ENCODE results near the gene KRT32.

KRT32 gene

DNA sequence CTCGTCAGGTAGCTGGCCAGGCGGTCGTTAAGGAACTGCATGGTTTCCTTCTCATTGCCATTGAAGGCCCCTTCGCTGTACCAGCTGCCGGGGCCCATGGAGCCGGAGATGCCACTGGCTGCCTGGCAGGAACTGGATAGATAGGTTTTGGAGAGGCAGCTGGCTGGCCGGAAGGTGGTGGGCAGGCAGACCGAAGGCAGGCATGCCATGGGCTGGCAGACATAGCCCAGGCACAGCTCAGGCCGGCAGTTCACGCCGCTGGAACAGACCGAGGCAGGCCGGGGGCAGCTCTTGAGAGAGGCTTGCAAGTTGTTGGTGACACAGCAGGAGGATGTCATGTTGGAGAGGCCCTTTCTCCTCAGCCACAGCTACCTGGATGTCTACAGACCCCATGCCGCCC is at the start of gene KRT32:
Gene KRT32 (minus strand): TSS at position 399 of the 400 bp plus-strand sequence. CDS start 61 bp downstream, at position 338.
- no peak for DNase-seq

DNA sequence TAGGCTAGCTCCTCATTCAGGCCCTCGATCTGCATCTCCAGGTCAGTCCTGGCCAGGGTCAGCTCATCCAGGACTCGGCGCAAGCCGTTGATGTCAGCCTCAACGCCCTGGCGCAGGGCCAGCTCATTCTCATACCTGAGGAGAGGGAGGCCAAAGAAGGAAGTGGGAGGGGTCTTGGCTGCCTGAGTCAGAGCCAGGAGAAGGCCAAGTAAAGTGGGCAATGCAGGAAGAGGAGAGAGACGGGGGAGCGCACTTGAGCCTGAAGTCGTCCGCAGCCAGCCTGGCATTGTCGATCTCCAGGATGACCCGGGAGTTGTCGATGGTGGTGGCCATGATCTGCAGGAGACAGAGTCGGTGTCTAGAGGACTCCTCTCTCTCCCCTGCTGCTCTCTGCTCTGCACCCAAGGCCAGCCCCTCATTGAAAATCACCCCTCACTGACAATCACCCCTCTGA is 49.7 kb upstream of the KRT32 start:
- no peak for DNase-seq

DNA sequence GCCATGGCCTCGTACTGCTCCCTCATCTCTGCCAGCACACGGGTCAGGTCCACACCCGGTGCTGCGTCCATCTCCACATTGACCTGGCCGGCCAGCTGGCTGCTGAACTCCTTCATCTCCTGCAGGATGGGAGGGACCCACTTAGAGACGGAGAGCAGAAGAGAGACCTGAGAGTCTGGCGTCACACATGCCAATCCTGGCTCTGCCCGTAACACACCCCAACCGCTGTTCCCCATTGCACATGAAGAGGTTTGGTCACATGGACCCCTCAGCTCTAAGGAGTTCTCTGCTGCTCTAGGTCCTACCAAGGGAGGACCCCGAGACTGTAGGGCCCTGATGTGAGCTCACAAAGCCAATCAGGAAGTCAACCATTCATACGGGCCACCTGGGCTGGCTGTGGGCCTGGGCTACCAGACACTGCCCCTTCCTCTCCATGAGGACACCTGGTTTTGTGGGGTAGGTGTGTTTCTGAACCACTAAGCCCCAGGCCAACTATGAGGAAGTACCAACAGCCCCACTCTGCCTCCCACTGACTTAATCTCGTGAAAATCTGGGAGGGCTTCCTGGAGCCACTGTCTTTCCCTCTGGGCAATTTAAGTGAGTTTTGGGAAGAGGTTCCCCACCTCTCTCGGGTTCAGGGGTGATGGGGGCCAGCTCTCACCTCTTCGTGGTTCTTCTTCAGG is 49.1 kb upstream of the KRT32 start:
- no peak for DNase-seq

DNA sequence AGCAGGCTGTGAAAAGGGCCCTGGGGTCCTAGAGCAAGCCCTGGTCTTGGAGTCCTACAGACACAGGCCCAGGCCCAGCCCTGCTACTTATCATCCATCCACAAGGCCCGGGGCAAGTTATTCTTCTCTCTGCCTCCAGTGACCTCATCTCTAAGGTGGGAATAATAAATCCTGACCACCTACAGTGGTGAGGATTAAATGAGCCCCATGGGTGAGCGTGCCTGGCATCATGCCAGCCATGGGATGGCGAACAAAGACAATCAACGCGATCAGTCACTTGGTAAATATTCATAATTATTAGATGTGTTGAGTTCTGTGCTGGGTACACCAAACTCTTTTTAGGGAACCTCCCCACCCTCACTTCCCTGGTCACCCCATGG is 46.0 kb upstream of the KRT32 start:
- no peak for DNase-seq

DNA sequence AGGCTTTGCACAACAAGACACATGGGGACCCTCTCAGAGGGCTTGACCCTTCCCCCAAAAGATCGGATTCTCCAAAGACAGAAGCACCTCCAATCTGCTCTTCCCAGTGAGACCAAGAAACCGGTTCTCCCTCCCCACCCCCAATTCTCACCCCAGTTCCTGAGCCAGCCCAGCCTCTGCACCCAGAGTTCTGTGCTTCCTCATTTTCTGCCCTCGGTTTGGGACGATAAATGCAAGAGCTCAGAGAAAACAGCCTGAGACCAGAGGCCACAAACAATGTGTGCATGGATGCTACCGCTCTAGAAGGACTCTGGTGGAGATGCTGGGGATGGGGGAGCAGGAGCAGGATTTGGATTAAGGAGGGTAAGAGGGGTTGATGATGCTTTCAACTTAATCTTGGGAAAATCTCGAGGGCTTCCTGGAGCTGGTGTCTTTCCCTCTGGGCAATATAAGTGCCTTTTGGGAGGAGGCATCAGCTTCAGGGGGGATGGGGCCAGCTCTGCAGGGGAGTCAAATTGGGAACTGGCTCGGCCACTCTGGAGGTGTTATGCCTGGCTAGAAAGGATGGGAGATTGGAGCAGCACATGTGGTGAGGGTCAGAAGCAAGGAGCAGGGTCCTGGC is 45.5 kb upstream of the KRT32 start:
- no peak for DNase-seq

DNA sequence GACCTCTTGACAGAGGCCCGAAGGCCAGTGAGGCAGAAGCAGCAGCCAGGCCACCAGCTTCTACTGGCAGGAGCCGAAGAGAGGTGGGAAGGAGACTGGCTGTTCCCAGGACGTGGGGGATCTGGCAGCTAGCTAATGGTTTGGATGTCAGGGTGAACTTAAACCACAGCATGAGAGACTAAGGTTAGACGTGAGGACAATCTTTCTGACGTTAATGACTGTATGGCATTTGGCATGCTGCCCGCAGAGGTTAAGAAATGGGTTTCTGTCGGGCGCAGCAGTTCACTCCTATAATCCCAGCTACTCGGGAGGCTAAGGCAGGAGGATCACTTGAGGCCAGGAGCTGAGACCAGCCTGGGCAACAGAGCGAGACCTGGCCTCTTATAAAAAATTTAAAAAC is 44.5 kb upstream of the KRT32 start:
- no peak for DNase-seq

DNA sequence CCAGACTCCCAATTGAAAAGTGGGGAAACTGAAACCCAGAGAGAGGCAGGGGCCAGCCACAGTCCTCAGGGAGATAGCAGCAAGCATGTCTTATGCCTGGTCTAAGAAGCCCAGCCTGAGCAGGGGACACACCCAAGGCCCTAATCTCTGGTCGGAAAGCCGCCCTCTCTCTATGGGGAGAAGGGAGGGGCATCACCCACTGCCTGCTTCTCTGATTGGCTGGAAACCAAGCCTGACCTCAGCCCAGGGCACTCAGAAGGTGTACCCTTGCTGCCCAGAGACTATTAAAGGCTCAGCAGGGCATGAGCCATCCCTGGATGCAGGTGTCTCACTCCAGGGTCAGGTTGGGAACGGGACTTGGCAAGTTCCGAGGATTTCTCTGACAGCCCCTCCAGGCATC is 43.9 kb upstream of the KRT32 start:
- no peak for DNase-seq

DNA sequence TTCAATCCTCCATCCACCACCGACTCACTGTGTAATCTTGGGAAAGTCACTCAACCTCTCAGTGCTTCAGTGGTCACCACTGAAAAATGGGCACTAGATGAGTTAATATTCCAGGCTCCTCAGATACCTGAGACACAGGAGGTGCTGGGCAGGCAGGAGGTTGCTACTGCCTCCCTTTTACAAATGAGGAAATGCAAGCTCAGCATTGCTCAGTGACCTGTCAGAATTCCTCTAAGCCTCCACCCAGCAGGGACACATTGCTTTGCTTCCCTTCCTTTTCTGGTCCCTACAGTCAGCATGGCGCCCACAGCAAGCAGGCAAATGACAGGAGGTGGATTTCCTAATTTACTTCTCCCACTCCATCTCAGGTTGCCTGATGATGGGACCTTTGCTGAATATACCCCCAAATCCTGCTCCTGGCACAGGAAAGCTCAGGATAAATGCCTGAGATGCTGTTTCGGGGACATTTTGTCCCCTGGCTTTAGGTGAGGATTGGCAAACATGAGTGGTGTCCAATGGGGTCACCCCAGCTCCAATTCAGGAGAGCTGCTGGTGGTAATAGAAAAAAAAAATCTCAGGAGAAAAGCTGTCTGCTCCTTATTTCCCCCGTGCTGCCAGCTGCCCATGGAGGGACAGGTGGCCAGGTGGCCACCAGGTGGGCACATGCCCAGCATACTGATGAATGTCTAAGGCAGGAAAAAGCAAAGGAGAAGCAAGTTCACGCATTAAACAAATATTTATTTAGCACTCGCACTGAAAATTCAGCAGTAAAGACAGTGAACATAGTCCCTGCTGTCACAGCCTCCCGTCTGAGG is 43.3 kb upstream of the KRT32 start:
- no peak for DNase-seq

DNA sequence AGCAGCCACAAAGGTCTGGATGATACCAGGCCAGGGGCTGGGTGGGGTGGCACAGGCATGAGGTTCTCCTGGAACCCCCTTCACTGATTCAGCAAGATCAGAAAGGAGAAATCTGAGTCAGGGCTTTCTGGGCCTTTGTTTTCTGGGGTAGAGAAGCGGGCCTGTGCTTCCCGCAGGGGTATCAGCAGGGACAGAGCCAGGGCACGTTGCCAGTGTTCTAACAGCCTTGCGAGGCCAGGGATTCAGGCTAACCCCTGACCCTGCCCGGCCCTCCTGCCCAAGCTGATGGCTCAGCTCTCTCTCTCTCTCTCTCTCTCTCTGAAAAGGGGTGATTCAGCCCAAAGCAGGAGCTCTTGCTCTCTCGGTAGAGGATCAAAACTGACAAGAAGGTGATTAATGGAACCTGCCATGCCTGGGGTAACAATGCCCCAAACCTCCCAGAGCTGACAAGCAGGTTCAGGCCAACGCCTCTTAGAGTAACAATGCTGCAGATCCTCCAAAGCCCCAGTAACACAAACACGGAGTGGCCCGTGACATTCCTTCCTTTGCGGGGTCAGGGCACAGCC is 40.2 kb upstream of the KRT32 start:
- DNase-seq, result no peak

DNA sequence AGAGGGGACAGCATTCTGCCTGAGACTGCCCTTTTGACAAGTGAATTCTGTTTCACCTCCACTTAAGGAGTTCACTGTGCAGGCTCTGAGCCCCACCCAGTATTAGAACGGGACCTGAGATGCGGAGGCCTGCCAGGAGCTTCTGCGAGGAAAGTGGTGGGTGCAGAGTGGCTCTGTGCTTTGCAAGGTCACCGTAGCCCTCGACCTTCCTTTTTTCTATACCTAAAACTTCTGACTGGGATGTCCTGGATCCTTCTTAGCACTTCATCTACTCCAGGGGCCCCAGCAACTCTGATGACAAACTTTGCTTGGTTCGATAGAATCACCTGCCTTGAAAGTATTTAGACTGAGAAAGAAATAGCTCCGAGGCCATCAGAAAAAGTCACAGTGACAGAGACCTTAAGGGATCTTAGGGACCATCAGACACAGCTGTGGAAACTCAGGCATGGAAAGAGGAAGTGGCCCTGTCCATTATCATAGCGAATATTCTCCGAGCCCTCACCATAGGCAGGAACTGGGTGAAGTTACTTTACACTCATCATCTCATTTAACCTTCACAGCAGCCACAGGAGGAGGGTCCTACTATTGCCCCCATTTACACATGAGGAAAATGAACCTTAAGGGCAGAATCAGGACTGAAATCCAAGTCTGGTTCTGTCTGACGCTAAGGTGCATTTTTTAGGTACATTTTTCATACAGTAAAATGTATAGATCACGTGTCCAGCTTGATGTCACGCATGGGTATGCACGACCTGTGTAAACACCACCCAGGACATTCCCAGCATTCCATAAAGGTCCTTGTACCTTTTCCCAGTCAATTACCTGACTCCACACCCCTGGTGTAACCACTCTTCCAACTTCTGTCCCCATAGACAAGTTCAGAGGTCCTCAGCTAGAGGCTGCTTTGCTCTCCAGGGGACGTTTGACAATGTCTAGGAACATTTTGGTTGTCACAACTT is 38.9 kb upstream of the KRT32 start:
- DNase-seq, result no peak

DNA sequence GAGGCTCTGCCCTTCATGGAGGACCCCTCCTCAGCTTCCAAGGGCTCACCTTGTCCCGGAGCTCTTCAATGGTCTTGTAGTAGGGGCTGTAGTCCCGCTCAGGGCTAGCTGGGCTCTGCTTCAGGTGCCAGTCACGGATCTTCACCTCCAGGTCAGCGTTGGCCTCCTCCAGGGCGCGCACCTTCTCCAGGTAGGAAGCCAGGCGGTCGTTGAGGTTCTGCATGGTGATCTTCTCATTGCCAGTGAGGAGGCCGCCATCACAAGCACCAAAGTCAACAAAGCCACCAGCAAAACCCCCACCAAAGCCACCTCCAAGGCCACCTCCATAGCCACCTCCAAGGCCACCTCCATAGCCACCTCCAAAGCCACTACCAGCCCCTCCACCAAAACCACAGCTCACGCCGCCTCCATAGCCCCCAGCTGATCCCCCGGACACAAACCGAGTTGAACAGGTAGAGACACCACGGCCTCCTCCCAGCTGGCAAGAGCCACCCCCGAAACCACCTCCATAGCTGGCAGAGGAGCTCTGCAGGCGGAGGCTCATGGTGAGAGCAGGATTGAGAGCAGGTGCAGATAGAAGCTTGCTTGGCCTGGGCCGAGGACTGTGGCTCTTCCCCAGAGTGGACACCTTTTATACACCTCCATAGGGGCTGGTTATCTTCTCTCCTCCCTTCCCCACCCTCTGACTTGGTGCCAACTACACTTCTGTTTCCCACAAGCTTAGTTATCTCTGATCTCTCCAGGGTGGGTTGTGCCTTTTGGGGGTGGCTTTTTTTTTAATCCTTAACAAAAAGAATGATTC is 38.0 kb upstream of the KRT32 start, which contains the start of gene KRT13:
Gene KRT13 (minus strand): TSS at position 606 of the 802 bp plus-strand sequence. CDS start 62 bp downstream, at position 544.
- DNase-seq, result no peak

DNA sequence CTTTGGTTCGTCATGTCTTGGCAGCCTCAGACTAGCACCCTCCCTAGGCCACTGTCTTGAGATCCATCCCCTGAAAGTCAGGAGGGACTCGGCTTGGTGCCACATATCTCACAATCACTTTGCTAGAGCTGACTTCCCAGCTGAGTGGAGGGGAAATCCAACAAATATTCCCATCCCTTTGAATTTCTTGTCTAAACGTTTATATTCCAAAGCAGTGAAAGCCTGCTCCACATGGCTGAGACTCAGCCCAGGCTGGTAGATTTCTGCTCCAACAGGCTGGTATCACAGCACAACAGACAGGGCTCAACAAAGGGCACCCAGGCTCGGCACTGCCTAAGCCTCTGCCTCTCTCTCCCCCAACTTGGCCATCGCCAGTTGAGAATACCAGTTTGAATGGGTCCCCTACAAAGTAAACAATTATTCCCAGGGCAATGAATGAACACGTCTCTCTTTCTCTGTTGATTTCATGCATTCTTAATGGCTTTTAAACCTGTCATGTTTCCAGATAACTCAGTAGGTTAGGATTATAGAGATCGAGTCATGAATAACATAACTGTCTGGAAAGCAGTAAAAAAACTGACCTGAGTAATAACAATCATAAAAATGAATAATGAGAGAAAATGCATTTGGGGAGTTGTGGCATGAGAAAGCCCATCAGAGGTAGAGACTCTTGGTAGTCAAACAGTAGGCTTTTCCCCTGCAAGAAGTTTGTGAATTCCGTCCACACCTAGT is 37.2 kb upstream of the KRT32 start:
- no peak for DNase-seq

DNA sequence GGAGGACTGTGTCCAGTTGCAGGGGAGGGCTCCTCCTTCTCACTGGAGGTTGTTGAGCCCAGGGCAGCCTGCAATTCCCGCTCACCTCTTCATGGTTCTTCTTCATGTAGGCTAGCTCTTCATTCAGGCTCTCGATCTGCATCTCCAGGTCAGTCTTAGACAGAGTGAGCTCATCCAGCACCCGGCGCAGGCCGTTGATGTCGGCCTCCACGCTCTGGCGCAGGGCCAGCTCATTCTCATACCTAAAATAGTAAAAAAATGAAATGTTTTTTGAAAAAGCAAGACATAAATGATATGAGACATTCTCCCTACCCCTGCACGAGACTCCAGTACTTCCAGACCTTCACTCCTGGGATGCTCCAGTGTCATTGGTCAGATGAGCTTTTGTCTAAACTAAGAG is 36.0 kb upstream of the KRT32 start:
- DNase-seq, result no peak

DNA sequence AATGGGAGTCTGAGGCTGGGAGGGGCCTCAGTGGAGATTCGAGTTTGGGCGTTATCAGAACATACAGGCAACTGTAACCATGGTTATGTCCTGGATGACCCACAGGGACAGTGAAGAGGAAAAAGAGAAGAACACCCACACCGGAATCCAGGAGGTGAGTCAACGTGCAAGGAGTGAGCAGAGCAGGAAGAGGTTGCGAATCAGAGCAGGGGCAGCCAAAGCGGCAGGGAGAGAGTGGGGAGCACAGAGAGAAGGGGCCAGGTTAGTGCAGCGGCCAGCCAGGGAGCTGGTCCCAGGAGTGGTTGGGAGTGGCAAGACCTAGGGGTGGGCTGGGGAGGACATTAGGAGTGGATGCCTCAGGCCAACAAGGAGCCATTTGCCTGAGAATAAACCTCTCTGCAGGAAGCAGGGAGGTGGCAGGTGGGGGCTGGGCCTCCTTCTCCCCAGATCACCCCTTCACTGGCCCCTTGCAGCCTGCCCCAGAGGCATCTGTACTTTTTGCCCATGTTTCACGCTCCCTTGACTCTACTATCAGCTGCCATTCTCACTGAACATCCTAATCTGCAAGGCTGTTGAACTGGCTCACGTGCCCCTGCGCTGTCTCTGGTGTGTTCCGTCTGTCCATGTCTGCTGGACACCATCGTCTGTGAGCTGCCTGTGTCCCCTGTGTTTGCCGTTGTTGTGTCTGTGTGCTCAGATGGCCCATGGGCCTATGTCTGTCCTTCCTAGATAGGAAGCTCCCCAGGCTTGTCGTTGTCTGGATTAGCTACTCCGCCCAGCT is 33.1 kb upstream of the KRT32 start:
- no peak for DNase-seq

DNA sequence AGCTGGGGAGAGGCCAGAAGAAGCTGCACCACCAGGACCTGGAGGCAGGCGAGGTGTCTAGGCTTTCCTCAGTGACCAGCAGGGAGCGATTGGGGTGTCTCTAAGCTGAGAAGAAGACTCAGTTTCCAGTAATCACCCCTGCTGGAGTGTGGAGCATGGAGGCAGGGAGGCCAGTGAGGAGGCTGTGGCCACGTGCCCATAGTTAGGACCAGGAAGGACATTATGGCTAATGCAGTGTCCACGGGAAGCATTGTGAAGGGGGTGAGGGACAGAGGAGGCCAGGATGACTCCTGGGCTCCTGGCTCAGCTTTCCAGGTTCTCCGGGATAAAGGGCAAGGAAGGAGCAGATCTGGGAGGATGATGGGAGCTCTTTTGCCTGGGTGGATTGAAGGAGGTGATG is 32.5 kb upstream of the KRT32 start:
- no peak for DNase-seq

DNA sequence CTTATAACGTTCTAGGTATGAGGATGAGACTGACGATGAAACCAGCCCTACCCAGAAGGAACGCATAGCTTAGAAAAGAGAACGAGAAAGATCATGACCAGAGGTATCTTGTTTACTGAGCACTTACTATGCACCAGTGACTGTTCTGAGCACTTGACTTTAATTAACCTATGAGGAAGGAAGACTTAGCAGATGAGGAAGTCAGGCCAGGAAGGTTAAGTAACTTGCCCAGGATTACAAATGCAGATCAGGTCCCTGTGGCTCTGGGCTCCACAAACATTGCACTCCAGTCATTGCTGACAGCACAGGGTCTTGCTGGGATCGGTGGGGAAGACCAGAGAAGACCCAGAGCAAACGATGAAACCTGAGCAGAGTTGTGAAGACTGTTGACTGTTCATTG is 31.1 kb upstream of the KRT32 start:
- no peak for DNase-seq

DNA sequence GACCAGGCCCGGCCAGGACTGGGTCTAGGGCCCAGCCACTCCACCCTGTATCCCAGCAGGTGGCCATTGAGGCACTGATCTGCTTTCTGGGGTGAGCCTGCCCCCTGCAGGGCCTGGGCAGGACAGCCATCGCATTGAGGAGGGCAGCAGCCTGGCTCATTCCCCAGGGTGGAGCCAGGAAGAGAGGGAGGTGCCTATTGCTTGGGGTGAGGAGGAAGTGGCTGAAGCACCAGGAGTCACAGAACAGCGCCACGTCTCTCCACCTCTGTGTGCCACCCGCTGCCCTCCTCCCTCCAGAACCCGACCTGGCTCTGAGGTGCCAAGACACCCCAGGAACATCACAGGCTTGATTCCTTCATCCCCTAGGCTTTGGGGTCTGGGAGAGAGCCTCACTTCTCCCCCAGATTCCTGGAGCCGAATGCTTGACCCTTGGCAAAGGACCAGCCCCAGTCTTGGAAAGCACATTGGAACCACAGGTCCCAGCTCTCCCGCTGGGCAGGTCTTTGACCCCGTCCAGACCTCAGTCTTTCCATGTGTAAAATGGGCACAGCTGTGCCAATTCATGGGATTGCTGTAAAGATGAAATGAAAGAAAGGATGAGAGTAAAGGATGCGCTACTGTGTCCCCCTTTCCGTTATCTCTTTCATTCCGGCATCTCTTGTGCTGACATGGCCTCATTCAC is 29.8 kb upstream of the KRT32 start:
- DNase-seq, result peak in 2 of 4 experiments; percentile 18 to 43

DNA sequence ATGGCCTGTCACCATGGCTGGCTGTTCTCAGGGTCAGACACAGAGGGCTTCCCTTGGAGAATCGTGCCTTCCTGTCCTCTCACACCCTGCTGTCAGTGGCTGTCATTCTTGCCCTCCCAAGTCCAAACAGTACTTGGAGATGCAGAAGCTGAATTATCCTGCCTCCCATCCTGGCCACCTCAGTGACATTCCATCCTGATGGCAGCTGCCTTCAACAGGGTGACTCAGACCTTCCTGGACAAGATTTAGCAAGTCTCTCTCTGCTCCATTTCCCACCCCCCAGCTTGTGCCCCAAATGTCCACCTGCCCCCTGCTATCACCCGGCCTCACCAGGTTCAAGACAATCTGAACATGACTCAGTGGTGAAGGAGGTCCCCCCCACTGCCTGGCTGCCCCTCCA is 27.3 kb upstream of the KRT32 start:
- DNase-seq, result no peak

DNA sequence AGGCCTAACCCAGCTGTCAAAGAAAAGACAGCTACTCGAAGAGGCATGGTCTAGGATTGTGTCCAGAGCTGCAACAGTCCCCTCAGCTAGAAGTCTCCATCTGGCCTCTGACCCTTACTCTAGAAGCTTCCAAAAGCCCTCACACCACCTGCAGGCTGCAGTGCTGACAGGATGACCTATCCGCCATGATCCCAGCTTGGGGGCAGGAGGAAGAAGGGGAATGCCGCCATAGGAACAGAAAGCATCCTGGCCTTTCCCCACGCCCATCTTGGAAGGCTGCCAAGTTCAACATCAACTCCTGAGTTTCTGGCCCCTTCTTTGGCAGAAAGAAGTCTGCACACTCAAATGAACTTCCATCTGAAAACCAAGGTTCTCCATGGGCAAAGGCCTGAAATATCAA is 25.6 kb upstream of the KRT32 start:
- DNase-seq, result no peak

Data from activated naive CD4-positive, alpha-beta T cell (primary cell).